H1 (cell line): ENCODE data around the gene CHCHD6. TPM values are rescaled to one million over a fixed set of nuclear protein-coding genes. Genes with fewer than 3 reads are reported as not detected.

Experiments used
- CTCF ChIA-PET: fragments of 300-600 bp; sonication (Branson Sonifier 250); formaldehyde crosslinking; loops from one replicate; lab custom pipeline; 2021; ENCODE audit not compliant: partially characterized antibody; lab: Charles Lee
- POLR2A ChIA-PET: fragments of 300-600 bp; sonication (Branson Sonifier 250); formaldehyde crosslinking; loops from one replicate; lab custom pipeline; 2021; ENCODE audit warnings: inconsistent platforms; ENCODE audit not compliant: partially characterized antibody; lab: Charles Lee
- DNase-seq, 2 experiments: peaks; one replicate each; pipeline versions ENCODE4 v3.0.0 to v3.0.0-alpha.2; 2010 to 2022; ENCODE audit warnings: low spot score in 2 of 2, low read depth in 1 of 2, mixed read lengths in 1 of 2
- FAIRE-seq: peaks from 2 replicates; lab custom pipeline; 2011; peaks lifted over from hg19 to GRCh38; lab: Jason Lieb, UNC
- H2AFZ ChIP-seq: 2 replicates; pipeline ENCODE4 v1.8.1; 2012; ENCODE audit warnings: low read length, inconsistent platforms
- H2AK5ac ChIP-seq: 2 replicates; pipeline ENCODE4 v1.6.1; 2013; ENCODE audit warnings: low read depth, low read length
- H2BK120ac ChIP-seq: replicated peaks from 2 replicates; pipeline ENCODE3; 2013; ENCODE audit warnings: low read depth, low read length, inconsistent platforms
- H2BK12ac ChIP-seq: 2 replicates; pipeline ENCODE4 v1.6.1; 2013; ENCODE audit warnings: low read depth, low read length
- H2BK15ac ChIP-seq: 2 replicates; pipeline ENCODE4 v1.6.1; 2013; ENCODE audit warnings: low read length
- H2BK20ac ChIP-seq: 2 replicates; pipeline ENCODE4 v1.6.1; 2013; ENCODE audit warnings: low read length
- H2BK5ac ChIP-seq: 2 replicates; pipeline ENCODE4 v1.6.1; 2013; ENCODE audit warnings: low read depth, low read length
- H3K14ac ChIP-seq: 2 replicates; pipeline ENCODE4 v1.6.1; 2013; ENCODE audit warnings: inconsistent platforms; ENCODE audit not compliant: insufficient read length
- H3K18ac ChIP-seq: 2 replicates; pipeline ENCODE4 v1.6.1; 2013; ENCODE audit warnings: low read length; ENCODE audit errors: extremely low read depth
- H3K23ac ChIP-seq: 2 replicates; pipeline ENCODE4 v1.6.1; 2013; ENCODE audit warnings: inconsistent platforms; ENCODE audit not compliant: insufficient read length
- H3K23me2 ChIP-seq: 2 replicates; pipeline ENCODE4 v1.6.1; 2013; ENCODE audit warnings: low read depth, low read length
- H3K27ac ChIP-seq: 2 replicates; pipeline ENCODE4 v1.6.1; 2011; ENCODE audit warnings: low read depth, low read length, inconsistent platforms
- H3K27me3 ChIP-seq, 4 experiments: replicated peaks in 1 of 4; 1 replicate in 1 of 4; 2 replicates in 3 of 4; pipeline versions ENCODE4 v1.6.1 to v1.8.1; 2011 to 2013; ENCODE audit warnings: low read length in 3 of 4, mild to moderate bottlenecking in 3 of 4, inconsistent platforms in 2 of 4, mixed read lengths in 2 of 4, moderate library complexity in 1 of 4; ENCODE audit not compliant: control insufficient read depth in 3 of 4, insufficient read depth in 3 of 4; ENCODE audit errors: extremely low read depth in 1 of 4
- H3K36me3 ChIP-seq, 4 experiments: 2 replicates each; pipeline versions ENCODE4 v1.6.1 to v1.8.1; 2011 to 2013; ENCODE audit warnings: mild to moderate bottlenecking in 4 of 4, low read length in 3 of 4, moderate library complexity in 2 of 4, control low read depth in 1 of 4, inconsistent platforms in 1 of 4; ENCODE audit not compliant: insufficient read depth in 4 of 4, control insufficient read depth in 2 of 4
- H3K4ac ChIP-seq: replicated peaks from 2 replicates; pipeline ENCODE3; 2013; ENCODE audit warnings: low read length, low read depth, mixed read lengths, inconsistent platforms; ENCODE audit not compliant: insufficient read length
- H3K4me1 ChIP-seq, 4 experiments: replicated peaks in 1 of 4; 1 replicate in 1 of 4; 2 replicates in 3 of 4; pipeline versions ENCODE4 v1.6.1 to v1.8.1; 2011 to 2013; ENCODE audit warnings: low read length in 3 of 4, inconsistent platforms in 2 of 4, mixed read lengths in 1 of 4; ENCODE audit not compliant: insufficient read depth in 4 of 4, control insufficient read depth in 3 of 4
- H3K4me2 ChIP-seq, 2 experiments: 2 replicates each; pipeline versions ENCODE4 v1.6.1 to v1.8.1; 2011 to 2013; ENCODE audit warnings: low read depth in 2 of 2, low read length in 2 of 2, control low read depth in 1 of 2, inconsistent platforms in 1 of 2, mild to moderate bottlenecking in 1 of 2; ENCODE audit not compliant: insufficient read depth in 1 of 2
- H3K4me3 ChIP-seq, 4 experiments: fragments of 200-600, 300-600 bp in 1 of 4; sonication (generic), shearing (Covaris generic), sonication (Bioruptor Twin) in 1 of 4; 2 replicates each; pipeline versions ENCODE4 v1.5.1 to v1.8.1; 2011 to 2016; ENCODE audit warnings: low read length in 4 of 4, low read depth in 3 of 4, control low read depth in 2 of 4, inconsistent platforms in 2 of 4, mild to moderate bottlenecking in 2 of 4, mixed read lengths in 1 of 4, moderate library complexity in 1 of 4; ENCODE audit not compliant: insufficient read depth in 2 of 4; ENCODE audit errors: extremely low read depth in 1 of 4
- H3K56ac ChIP-seq: replicated peaks from 2 replicates; pipeline ENCODE3; 2013; ENCODE audit warnings: low read depth, mild to moderate bottlenecking, mixed read lengths, low read length, inconsistent platforms; ENCODE audit not compliant: insufficient read length
- H3K79me1 ChIP-seq: 2 replicates; pipeline ENCODE4 v1.6.1; 2013; ENCODE audit warnings: low read depth, low read length, control low read depth
- H3K79me2 ChIP-seq, 2 experiments: 2 replicates each; pipeline versions ENCODE4 v1.6.1 to v1.8.1; 2012 to 2013; ENCODE audit warnings: low read length in 2 of 2, mild to moderate bottlenecking in 2 of 2, inconsistent platforms in 1 of 2; ENCODE audit not compliant: insufficient read depth in 2 of 2, control insufficient read depth in 1 of 2
- H3K9ac ChIP-seq, 4 experiments: replicated peaks in 1 of 4; 1 replicate in 1 of 4; 2 replicates in 3 of 4; pipeline versions ENCODE4 v1.6.1 to v1.8.1; 2011 to 2013; ENCODE audit warnings: low read depth in 3 of 4, low read length in 3 of 4, control low read depth in 2 of 4, mild to moderate bottlenecking in 2 of 4, moderate library complexity in 2 of 4, inconsistent platforms in 1 of 4; ENCODE audit errors: extremely low read depth in 1 of 4
- H3K9me3 ChIP-seq, 2 experiments: 2 replicates each; pipeline versions ENCODE4 v1.6.1 to v1.8.1; 2012 to 2013; ENCODE audit warnings: mild to moderate bottlenecking in 2 of 2, moderate library complexity in 2 of 2, control low read depth in 1 of 2, inconsistent platforms in 1 of 2, low read depth in 1 of 2, low read length in 1 of 2, mixed read lengths in 1 of 2; ENCODE audit not compliant: insufficient read depth in 2 of 2
- H4K20me1 ChIP-seq, 2 experiments: replicated peaks in 1 of 2; 2 replicates each; pipeline versions ENCODE3 to v1.8.1; 2011 to 2013; ENCODE audit warnings: inconsistent platforms in 2 of 2, low read length in 2 of 2, mild to moderate bottlenecking in 1 of 2; ENCODE audit not compliant: insufficient read depth in 2 of 2, control insufficient read depth in 1 of 2
- H4K5ac ChIP-seq: 2 replicates; pipeline ENCODE4 v1.6.1; 2013; ENCODE audit warnings: low read length, low read depth, mixed read lengths, inconsistent platforms; ENCODE audit not compliant: insufficient read length
- H4K8ac ChIP-seq: 2 replicates; pipeline ENCODE4 v1.8.0; 2013; ENCODE audit warnings: mild to moderate bottlenecking, moderate library complexity, low read length, inconsistent platforms; ENCODE audit not compliant: insufficient read depth; ENCODE audit errors: extremely low read depth
- H4K91ac ChIP-seq: replicated peaks from 2 replicates; pipeline ENCODE3; 2013; ENCODE audit warnings: low read length, mixed read lengths, inconsistent platforms; ENCODE audit not compliant: insufficient read length
- BACH1 ChIP-seq: IDR thresholded peaks from 2 replicates; pipeline ENCODE4 v1.6.1; 2012; ENCODE audit warnings: low read length, improper control_type of control experiment
- BCL11A ChIP-seq, 2 experiments: IDR thresholded peaks; one replicate each; pipeline ENCODE4 v1.6.1; 2011; ENCODE audit warnings: low read depth in 2 of 2, low read length in 2 of 2, mild to moderate bottlenecking in 2 of 2
- CBX8 ChIP-seq: fragments of 300-800, 300-1000 bp; sonication (generic); IDR thresholded peaks from 2 replicates; pipeline ENCODE4 v1.7.1; 2016; ENCODE audit warnings: low read depth, low read length, borderline replicate concordance
- CEBPB ChIP-seq: IDR thresholded peaks from 2 replicates; pipeline ENCODE4 v1.6.1; 2012; ENCODE audit warnings: low read depth, low read length
- EGR1 ChIP-seq: IDR thresholded peaks from 2 replicates; pipeline ENCODE4 v1.6.1; 2011; ENCODE audit warnings: low read depth, low read length, borderline replicate concordance
- JUND ChIP-seq: IDR thresholded peaks from 2 replicates; pipeline ENCODE4 v1.6.1; 2011; ENCODE audit warnings: mild to moderate bottlenecking, improper control_type of control experiment, low read length
- KDM1A ChIP-seq: fragments of 200-600, 300-600 bp; sonication (generic); IDR thresholded peaks from 2 replicates; pipeline ENCODE4 v1.7.1; 2016; ENCODE audit warnings: mild to moderate bottlenecking, low read length, borderline replicate concordance
- RAD21 ChIP-seq, 2 experiments: IDR thresholded peaks in 1 of 2; conservative IDR thresholded peaks in 1 of 2; 2 replicates each; pipeline ENCODE4 v1.6.1; 2011; ENCODE audit warnings: low read depth in 2 of 2, low read length in 2 of 2, improper control_type of control experiment in 1 of 2, inconsistent platforms in 1 of 2, mild to moderate bottlenecking in 1 of 2, moderate library complexity in 1 of 2
- SAP30 ChIP-seq: fragments of 300-600 bp; sonication (generic); IDR thresholded peaks from 2 replicates; pipeline ENCODE4 v1.7.1; 2012; ENCODE audit warnings: low read length, moderate library complexity, mild to moderate bottlenecking, inconsistent platforms; ENCODE audit not compliant: insufficient read depth, insufficient replicate concordance
- SIRT6 ChIP-seq: IDR thresholded peaks from one replicate; pipeline ENCODE4 v1.7.1; 2012; ENCODE audit warnings: low read length, inconsistent platforms
- SP1 ChIP-seq: IDR thresholded peaks from 2 replicates; pipeline ENCODE4 v1.6.1; 2011; ENCODE audit warnings: low read depth, low read length
- SP2 ChIP-seq: IDR thresholded peaks from 2 replicates; pipeline ENCODE4 v1.6.1; 2012; ENCODE audit warnings: mild to moderate bottlenecking, low read length, inconsistent platforms
- TCF12 ChIP-seq: IDR thresholded peaks from 2 replicates; pipeline ENCODE4 v1.6.1; 2011; ENCODE audit warnings: low read depth, mild to moderate bottlenecking, low read length
- WGBS, 2 experiments: shearing (Covaris generic) in 1 of 2; methylation state at CpG; one replicate each; pipeline versions ENCODE4 v1.1.6 to v1.1.7; 2013 to 2015; ENCODE audit warnings: low lambda C conversion rate in 2 of 2, mixed read lengths in 2 of 2, inconsistent platforms in 1 of 2, low coverage in 1 of 2, missing lambda C conversion rate in 1 of 2; ENCODE audit not compliant: insufficient replicate concordance in 2 of 2, insufficient coverage in 1 of 2, insufficient read length in 1 of 2; ENCODE audit errors: extremely low coverage in 1 of 2, missing lambda C conversion rate in 1 of 2; 5-methylcytosine and 5-hydroxymethylcytosine counted together
- polyA plus RNA-seq, 7 experiments: library from polyadenylated mRNA; depleted of rRNA in 3 of 7; stranded (reverse) in 5 of 7; unstranded in 2 of 7; fragments of >200 nt in 5 of 7; fragments of 200-250 nt in 2 of 7; gene quantifications; 1 replicate in 5 of 7; 2 replicates in 1 of 7; 4 replicates in 1 of 7; pipeline versions ENCODE4 v1.2.1 to v1.2.3, GENCODE V29; 2011 to 2013; ENCODE audit warnings: missing spikeins in 2 of 7, mixed read lengths in 2 of 7
- total RNA-seq: library from RNA; stranded (reverse); fragmentation: NEBNext Ultra II Directional; extraction: Animal tissue kit (Norgen Biotek cat#: 25700); gene quantifications from 2 replicates; pipeline ENCODE4 v1.2.1, GENCODE V29; 2021

Gene CHCHD6
- total and polyA plus RNA-seq, 2 of the 8 experiments (the other 6 are each of a cell fraction or from before 2014, with no cell fraction given) = 32.4 to 37.6 TPM

DNA sequence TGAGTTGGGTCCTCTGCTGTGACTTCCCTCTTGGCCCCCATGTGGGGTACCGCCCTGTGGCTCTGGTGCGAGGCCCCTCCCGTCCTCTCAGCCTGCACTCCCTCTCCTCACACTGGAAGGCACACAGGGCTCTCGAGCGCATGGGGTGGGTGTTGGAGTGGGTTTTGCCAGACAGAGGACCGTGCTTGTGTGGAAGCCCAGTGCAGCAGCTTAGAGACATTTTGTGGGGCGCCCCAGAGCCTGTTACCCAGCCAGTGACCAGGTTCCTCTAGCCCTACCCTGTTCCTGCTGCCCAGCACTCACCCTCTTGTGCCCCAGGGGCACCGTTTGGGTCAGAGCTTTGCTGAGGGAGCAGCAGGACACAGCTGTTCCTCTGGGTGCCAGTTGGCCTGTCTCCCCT lies 288.7 kb downstream of the CHCHD6 start:
- H3K79me2 ChIP-seq = peaks cover 0 to 63% of the 10 kb centered on the region in 2 experiments; a peak in 2 of 4 replicates
- no peak overlapping the region for H3K18ac ChIP-seq
- no peak overlapping the region for H3K27ac ChIP-seq
- H4K5ac ChIP-seq = no peak overlapping the region
- CTCF ChIA-PET = interaction anchor here (0.9 to 10.0 kb wide), 4 partner anchors 9 to 255 kb away, joined by 3 to 74 read pairs (median 8); partner anchors contain the start of gene PLXNA1
- H2BK20ac ChIP-seq = no peak overlapping the region
- H3K4ac ChIP-seq = no peak overlapping the region
- H3K14ac ChIP-seq = no peak overlapping the region
- H2BK5ac ChIP-seq = no peak overlapping the region
- H4K20me1 ChIP-seq = peaks cover 27 to 63% of the 10 kb centered on the region in 2 experiments
- peaks cover 39% of the 10 kb centered on the region for H3K79me1 ChIP-seq
- no peak overlapping the region for H2BK120ac ChIP-seq
- 93% methylated on average over 8 of the region's 8 CpGs; no CpG with 5 or more reads in 1 of the 2 experiments for WGBS, 2 experiments
- H3K9ac ChIP-seq = no peak overlapping the region
- H3K23ac ChIP-seq = no peak overlapping the region
- no peak overlapping the region for H2BK15ac ChIP-seq
- peaks cover 2 to 16% (median 11%) of the 10 kb centered on the region in 4 experiments; a peak in 6 of 8 replicates for H3K36me3 ChIP-seq
- no peak overlapping the region for H3K4me2 ChIP-seq
- DNase-seq = no peak
- POLR2A ChIA-PET = interaction anchor here (1.3 kb wide), 1 partner anchor 9 kb away, joined by 3 read pairs; no protein-coding TSS in a partner anchor
- no peaks in the 10 kb centered on the region for H3K27me3 ChIP-seq
- H3K56ac ChIP-seq = no peak overlapping the region
- H3K4me1 ChIP-seq = no peaks in the 10 kb centered on the region; a peak in 1 of 7 replicates
- H3K9me3 ChIP-seq = no peaks in the 10 kb centered on the region
- no peak overlapping the region for H2AK5ac ChIP-seq
- FAIRE-seq = no peak
- H4K91ac ChIP-seq = no peak overlapping the region
- no peak overlapping the region for H4K8ac ChIP-seq
- no peak overlapping the region for H2AFZ ChIP-seq
- no peak overlapping the region for H3K4me3 ChIP-seq
- H3K23me2 ChIP-seq = no peaks in the 10 kb centered on the region
- H2BK12ac ChIP-seq = no peak overlapping the region
- TF ChIP-seq CEBPB (no peak), RAD21 (IDR thresholded peaks at IDR 0.05 in 1 of 2, conservative IDR thresholded peaks at IDR 0.05 in 1 of 2; ENCODE audit: low read depth in 2 of 2, low read length in 2 of 2) (no peak), SIRT6 (no peak), BACH1 (no peak), JUND (no peak), CBX8 (no peak), EGR1 (no peak), KDM1A (no peak), SAP30 (no peak), SP1 (no peak), SP2 (no peak), TCF12 (no peak), BCL11A (IDR thresholded peaks at IDR 0.05; ENCODE audit: low read depth in 2 of 2, low read length in 2 of 2) (no peak)
